H9 (cell line): ENCODE data around the gene KCND2. TPM values are rescaled to one million over a fixed set of nuclear protein-coding genes. Genes with fewer than 3 reads are reported as not detected.

Source experiments
- DNase-seq: peaks from one replicate; pipeline ENCODE4 v3.0.0-alpha.2; 2017
- H2AFZ ChIP-seq: one replicate; pipeline ENCODE4 v1.6.1; 2013; ENCODE audit warnings: mild to moderate bottlenecking, low read length, control low read depth, moderate library complexity
- H2AK5ac ChIP-seq: 2 replicates; pipeline ENCODE4 v1.6.1; 2013; ENCODE audit warnings: low read length, control low read depth, mixed read lengths; ENCODE audit not compliant: insufficient read length
- H2BK120ac ChIP-seq: one replicate; pipeline ENCODE4 v1.6.1; 2013; ENCODE audit warnings: low read depth, mild to moderate bottlenecking, low read length, control low read depth, inconsistent platforms; ENCODE audit not compliant: poor library complexity, severe bottlenecking
- H2BK12ac ChIP-seq: 2 replicates; pipeline ENCODE4 v1.6.1; 2013; ENCODE audit warnings: low read length, control low read depth, mixed read lengths, low read depth; ENCODE audit not compliant: insufficient read length
- H2BK15ac ChIP-seq: 2 replicates; pipeline ENCODE4 v1.6.1; 2013; ENCODE audit warnings: low read depth, low read length, control low read depth
- H2BK20ac ChIP-seq: one replicate; pipeline ENCODE4 v1.6.1; 2013; ENCODE audit warnings: low read depth, mild to moderate bottlenecking, low read length, control low read depth, inconsistent platforms; ENCODE audit not compliant: poor library complexity, severe bottlenecking
- H2BK5ac ChIP-seq: 2 replicates; pipeline ENCODE4 v1.6.1; 2013; ENCODE audit warnings: low read length, control low read depth, mixed read lengths; ENCODE audit not compliant: insufficient read length
- H3K14ac ChIP-seq: 2 replicates; pipeline ENCODE4 v1.6.1; 2013; ENCODE audit warnings: low read length, control low read depth; ENCODE audit not compliant: insufficient read depth
- H3K18ac ChIP-seq: 2 replicates; pipeline ENCODE4 v1.6.1; 2013; ENCODE audit warnings: low read depth, mild to moderate bottlenecking, mixed read lengths, low read length, control low read depth; ENCODE audit not compliant: insufficient read length
- H3K23ac ChIP-seq: 2 replicates; pipeline ENCODE4 v1.6.1; 2013; ENCODE audit warnings: low read length, control low read depth, mixed read lengths, low read depth; ENCODE audit not compliant: insufficient read length
- H3K23me2 ChIP-seq: 2 replicates; pipeline ENCODE4 v1.6.1; 2013; ENCODE audit warnings: low read depth, mild to moderate bottlenecking, mixed read lengths, low read length, control low read depth; ENCODE audit not compliant: insufficient read length, poor library complexity, severe bottlenecking
- H3K27ac ChIP-seq: 2 replicates; pipeline ENCODE4 v1.5.1; 2013; ENCODE audit warnings: low read length, control low read depth, mixed read lengths, low read depth; ENCODE audit not compliant: insufficient read length
- H3K27me3 ChIP-seq: 2 replicates; pipeline ENCODE4 v1.6.1; 2013; ENCODE audit warnings: low read length, control low read depth, inconsistent platforms; ENCODE audit not compliant: insufficient read depth
- H3K4ac ChIP-seq: 2 replicates; pipeline ENCODE4 v1.6.1; 2013; ENCODE audit warnings: low read depth, mild to moderate bottlenecking, control low read depth, inconsistent platforms, low read length, moderate library complexity
- H3K4me1 ChIP-seq: 2 replicates; pipeline ENCODE4 v1.6.1; 2013; ENCODE audit warnings: low read length, control low read depth, inconsistent platforms; ENCODE audit not compliant: insufficient read depth
- H3K4me2 ChIP-seq: 2 replicates; pipeline ENCODE4 v1.6.1; 2013; ENCODE audit warnings: low read length, control low read depth, mixed read lengths; ENCODE audit not compliant: insufficient read length, insufficient read depth
- H3K56ac ChIP-seq: 2 replicates; pipeline ENCODE4 v1.6.1; 2013; ENCODE audit warnings: low read depth, mild to moderate bottlenecking, mixed read lengths, low read length, control low read depth; ENCODE audit not compliant: insufficient read length
- H3K79me1 ChIP-seq: 2 replicates; pipeline ENCODE4 v1.6.1; 2013; ENCODE audit warnings: low read depth, mild to moderate bottlenecking, moderate library complexity, low read length, control low read depth, inconsistent platforms; ENCODE audit not compliant: insufficient read depth, poor library complexity, severe bottlenecking
- H3K79me2 ChIP-seq: 2 replicates; pipeline ENCODE4 v1.6.1; 2013; ENCODE audit warnings: low read length, control low read depth, inconsistent platforms; ENCODE audit not compliant: insufficient read depth
- H3K9ac ChIP-seq: 2 replicates; pipeline ENCODE4 v1.6.1; 2013; ENCODE audit warnings: low read length, control low read depth, mixed read lengths; ENCODE audit not compliant: insufficient read length; ENCODE audit errors: extremely low read depth
- H3K9me3 ChIP-seq: one replicate; pipeline ENCODE4 v1.6.1; 2013; ENCODE audit warnings: low read depth, low read length, inconsistent platforms; ENCODE audit not compliant: control insufficient read depth
- H3T11ph ChIP-seq: one replicate; pipeline ENCODE4 v1.6.1; 2013; ENCODE audit warnings: mild to moderate bottlenecking, low read length, control low read depth, inconsistent platforms
- H4K20me1 ChIP-seq: one replicate; pipeline ENCODE4 v1.6.1; 2013; ENCODE audit not compliant: control insufficient read depth, insufficient read length, insufficient read depth
- H4K5ac ChIP-seq: 2 replicates; pipeline ENCODE4 v1.6.1; 2013; ENCODE audit warnings: low read depth, mild to moderate bottlenecking, mixed read lengths, low read length, control low read depth; ENCODE audit not compliant: insufficient read length
- H4K8ac ChIP-seq: replicated peaks from 2 replicates; pipeline ENCODE4 v1.6.1; 2013; ENCODE audit warnings: low read length, control low read depth, mixed read lengths, low read depth; ENCODE audit not compliant: insufficient read length
- H4K91ac ChIP-seq: 2 replicates; pipeline ENCODE4 v1.6.1; 2013; ENCODE audit warnings: low read depth, mild to moderate bottlenecking, moderate library complexity, mixed read lengths, low read length, control low read depth; ENCODE audit not compliant: insufficient read length
- H3K27ac Mint-ChIP-seq, 3 experiments: 2 replicates in 2 of 3; 3 replicates in 1 of 3; pipeline ENCODE4 v1.8.0; 2020 to 2021; ENCODE audit warnings: mixed read lengths in 3 of 3, mild to moderate bottlenecking in 1 of 3, moderate library complexity in 1 of 3
- H3K27me3 Mint-ChIP-seq: 2 replicates; pipeline ENCODE4 v1.8.0; 2021; ENCODE audit warnings: low read depth, mild to moderate bottlenecking, moderate library complexity, mixed read lengths
- H3K36me3 Mint-ChIP-seq, 3 experiments: 2 replicates in 2 of 3; 3 replicates in 1 of 3; pipeline ENCODE4 v1.8.0; 2020 to 2021; ENCODE audit warnings: low read depth in 3 of 3, mixed read lengths in 3 of 3; ENCODE audit not compliant: insufficient read depth in 1 of 3
- H3K4me1 Mint-ChIP-seq, 2 experiments: 2 replicates each; pipeline ENCODE4 v1.8.0; 2020; ENCODE audit warnings: mixed read lengths in 2 of 2
- H3K4me3 Mint-ChIP-seq, 2 experiments: 2 replicates in 1 of 2; 3 replicates in 1 of 2; pipeline ENCODE4 v1.8.0; 2020 to 2021; ENCODE audit warnings: mild to moderate bottlenecking in 2 of 2, mixed read lengths in 2 of 2, moderate library complexity in 1 of 2
- H3K9me3 Mint-ChIP-seq, 2 experiments: 2 replicates in 1 of 2; 3 replicates in 1 of 2; pipeline ENCODE4 v1.8.0; 2020; ENCODE audit warnings: mild to moderate bottlenecking in 2 of 2, mixed read lengths in 2 of 2, moderate library complexity in 1 of 2
- WGBS: extraction: QIAGEN DNeasy Blood & Tissue Kit; methylation state at CpG from one replicate; pipeline ENCODE4 v1.1.7; 2013; ENCODE audit warnings: missing lambda C conversion rate, low lambda C conversion rate, mixed read lengths; ENCODE audit not compliant: insufficient read length; ENCODE audit errors: extremely low coverage; 5-methylcytosine and 5-hydroxymethylcytosine counted together
- total RNA-seq: library from RNA; stranded (reverse); gene quantifications from 2 replicates; pipeline ENCODE4 v1.2.1, GENCODE V29; 2021
- TF ChIP-seq, protein P1 (sequence below): fragments of 200-600 bp; sonication (generic); conservative IDR thresholded peaks from 3 replicates; pipeline ENCODE4 v1.8.0; 2021; ENCODE audit warnings: antibody characterized with exemption, mild to moderate bottlenecking

Gene KCND2
- total RNA-seq, 1 experiment from 2014 or later: 6.4 TPM

DNA sequence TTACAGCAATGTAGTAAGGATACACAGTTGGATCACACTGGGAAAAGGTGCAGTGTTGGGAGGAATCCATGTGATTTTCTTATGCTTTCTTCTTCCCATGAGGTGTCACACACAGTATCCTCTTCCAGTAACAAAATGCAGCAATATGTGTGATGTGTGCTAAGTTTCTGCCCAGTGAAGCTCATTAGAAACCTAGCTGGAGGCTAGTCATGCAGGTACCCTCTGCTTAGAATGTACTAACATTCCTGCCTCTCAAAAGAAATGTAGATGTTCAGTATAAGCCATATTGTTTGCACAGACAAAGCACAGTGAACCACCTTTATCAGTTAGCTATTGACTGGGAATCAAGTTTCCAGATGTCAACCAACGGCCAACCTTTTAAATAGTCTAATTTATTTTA, 12.9 kb upstream of the KCND2 start:
- no peaks in the 10 kb centered on the region for H3K27me3 Mint-ChIP-seq
- no peaks in the 10 kb centered on the region for H3K27me3 ChIP-seq

More for the DNA sequence above, 12.9 kb upstream of the KCND2 start:
- Mint-ChIP-seq H3K4me3 (no peak overlapping the region), H3K27ac (no peak overlapping the region), H3K4me1 (peaks cover 14 to 20% of the 10 kb centered on the region in 2 experiments), H3K9me3 (peaks cover 28 to 29% of the 10 kb centered on the region in 2 experiments), H3K36me3 (peaks cover 24 to 33% (median 27%) of the 10 kb centered on the region in 3 experiments)
- Histone ChIP-seq H3K9ac (no peak overlapping the region), H3K18ac (no peak overlapping the region), H4K8ac (no peak overlapping the region), H2BK12ac (no peak overlapping the region), H3T11ph (no peak overlapping the region), H3K79me2 (no peaks in the 10 kb centered on the region), H4K91ac (no peak overlapping the region), H3K56ac (no peak overlapping the region), H2BK20ac (no peak overlapping the region), H4K5ac (no peak overlapping the region), H3K4me2 (no peak overlapping the region), H2BK120ac (no peak overlapping the region), H2BK5ac (no peak overlapping the region), H2BK15ac (no peak overlapping the region), H3K79me1 (no peaks in the 10 kb centered on the region), H3K23ac (no peak overlapping the region), H3K27ac (no peak overlapping the region), H4K20me1 (no peaks in the 10 kb centered on the region), H3K14ac (no peak overlapping the region), H3K23me2 (no peaks in the 10 kb centered on the region), H2AK5ac (no peak overlapping the region), H3K4ac (no peak overlapping the region), H3K4me1 (0 out of 2 replicates have a peak, but pooled peaks cover 3% of the 10 kb centered on the region), H3K9me3 (peaks cover 13% of the 10 kb centered on the region), H2AFZ (no peak overlapping the region)
- TF ChIP-seq, protein P1, sequence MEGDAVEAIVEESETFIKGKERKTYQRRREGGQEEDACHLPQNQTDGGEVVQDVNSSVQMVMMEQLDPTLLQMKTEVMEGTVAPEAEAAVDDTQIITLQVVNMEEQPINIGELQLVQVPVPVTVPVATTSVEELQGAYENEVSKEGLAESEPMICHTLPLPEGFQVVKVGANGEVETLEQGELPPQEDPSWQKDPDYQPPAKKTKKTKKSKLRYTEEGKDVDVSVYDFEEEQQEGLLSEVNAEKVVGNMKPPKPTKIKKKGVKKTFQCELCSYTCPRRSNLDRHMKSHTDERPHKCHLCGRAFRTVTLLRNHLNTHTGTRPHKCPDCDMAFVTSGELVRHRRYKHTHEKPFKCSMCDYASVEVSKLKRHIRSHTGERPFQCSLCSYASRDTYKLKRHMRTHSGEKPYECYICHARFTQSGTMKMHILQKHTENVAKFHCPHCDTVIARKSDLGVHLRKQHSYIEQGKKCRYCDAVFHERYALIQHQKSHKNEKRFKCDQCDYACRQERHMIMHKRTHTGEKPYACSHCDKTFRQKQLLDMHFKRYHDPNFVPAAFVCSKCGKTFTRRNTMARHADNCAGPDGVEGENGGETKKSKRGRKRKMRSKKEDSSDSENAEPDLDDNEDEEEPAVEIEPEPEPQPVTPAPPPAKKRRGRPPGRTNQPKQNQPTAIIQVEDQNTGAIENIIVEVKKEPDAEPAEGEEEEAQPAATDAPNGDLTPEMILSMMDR: no peak
- no CpG with 5 or more reads among the region's 1 CpG for WGBS
- DNase-seq: no peak
